ENCODE data around the gene RSBN1L.
"Not testable (repeated sequence)": the region's sequence is repeated elsewhere in the genome, so short reads cannot be mapped to it uniquely, and the experiment has no call there.

Gene RSBN1L

DNA sequence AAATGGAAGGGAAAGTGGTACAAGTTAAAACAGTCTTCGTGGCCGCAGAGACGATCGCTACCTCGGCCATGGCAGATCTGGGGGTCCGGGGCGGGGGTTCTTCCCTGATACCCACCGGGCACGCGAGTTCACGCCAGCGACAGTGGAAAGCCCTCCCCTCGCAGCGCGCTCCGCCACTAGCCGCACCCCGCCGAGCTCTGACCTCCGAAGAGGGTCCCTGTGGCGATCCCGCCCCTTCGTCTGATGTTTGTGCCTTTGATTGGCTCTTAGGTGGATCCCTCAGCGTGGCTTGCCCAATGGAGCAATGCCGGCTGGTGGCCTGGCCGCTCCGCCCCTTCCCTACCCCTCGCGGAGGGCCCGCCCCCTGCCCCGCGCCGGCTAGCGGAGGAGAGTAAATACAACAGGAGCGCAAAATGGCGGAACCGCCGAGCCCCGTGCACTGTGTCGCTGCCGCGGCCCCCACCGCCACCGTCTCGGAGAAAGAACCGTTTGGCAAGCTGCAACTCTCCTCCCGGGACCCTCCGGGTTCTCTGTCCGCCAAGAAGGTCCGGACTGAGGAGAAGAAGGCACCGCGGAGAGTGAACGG is at the start of gene RSBN1L:
TSS of gene RSBN1L (plus strand) at position 403 of the 586 bp plus-strand sequence. CDS start at position 414, 11 bp downstream.
- DNase-seq = peak; percentile 98

GRCh38 chr7:77648742-77649338 is 47.4 kb upstream of the RSBN1L start:
- no peak for DNase-seq

DNA sequence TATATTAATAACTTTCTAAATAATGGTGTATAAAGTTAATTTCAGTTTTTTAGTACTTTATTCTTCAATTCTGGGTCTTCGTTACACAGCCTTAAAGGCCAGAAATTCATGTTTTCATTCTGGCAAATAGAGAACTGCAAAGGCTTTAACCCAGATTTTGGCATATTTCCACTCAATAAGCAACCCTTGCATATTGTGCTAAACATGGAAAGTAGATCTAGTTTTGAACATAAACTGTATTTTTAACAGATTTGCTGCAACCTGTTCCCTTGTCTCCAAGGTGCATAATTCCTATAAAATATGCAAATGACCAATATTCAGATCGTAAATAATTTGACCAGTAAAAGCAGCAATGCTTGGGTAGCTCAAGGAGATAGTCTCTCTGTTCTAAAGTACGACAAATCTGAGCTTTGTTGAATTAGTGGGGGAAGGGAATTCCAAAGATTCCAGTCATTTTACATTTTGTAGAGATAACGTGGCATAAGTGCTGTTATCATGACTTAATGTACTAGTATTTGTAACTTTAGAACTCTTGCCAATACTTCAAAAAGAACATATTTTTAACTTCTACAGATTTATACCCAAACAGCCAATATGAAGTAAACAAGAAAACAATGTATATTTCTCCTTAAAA is 46.4 kb upstream of the RSBN1L start:
- no peak for DNase-seq

DNA sequence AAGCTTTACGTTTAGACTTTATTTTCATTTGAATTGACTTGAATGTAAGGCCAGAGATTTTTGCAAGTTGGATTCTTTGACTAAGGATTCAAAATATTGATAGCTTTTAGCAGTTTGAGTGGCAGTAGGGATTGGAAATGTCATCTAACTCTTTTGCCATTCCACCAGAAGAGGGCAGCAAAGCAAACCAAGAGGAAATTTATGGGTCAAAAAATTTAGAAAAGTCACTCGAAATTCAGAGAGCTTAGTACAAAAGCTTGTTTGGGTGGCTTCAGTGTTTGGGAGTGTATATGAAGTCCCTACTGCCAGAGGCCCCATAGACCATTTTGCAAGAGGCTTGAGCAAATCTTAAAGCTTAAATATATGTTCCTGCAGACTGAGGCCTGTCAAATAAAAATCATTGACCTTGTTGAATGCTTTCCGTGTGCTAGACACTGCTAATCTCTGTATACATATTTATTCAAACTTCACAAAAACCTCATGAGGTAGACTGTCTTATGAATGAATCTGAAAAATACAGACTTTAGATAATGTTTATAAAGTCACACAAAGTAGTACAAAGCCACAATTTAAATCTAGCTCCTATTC is 44.6 kb upstream of the RSBN1L start:
- no peak for DNase-seq

DNA sequence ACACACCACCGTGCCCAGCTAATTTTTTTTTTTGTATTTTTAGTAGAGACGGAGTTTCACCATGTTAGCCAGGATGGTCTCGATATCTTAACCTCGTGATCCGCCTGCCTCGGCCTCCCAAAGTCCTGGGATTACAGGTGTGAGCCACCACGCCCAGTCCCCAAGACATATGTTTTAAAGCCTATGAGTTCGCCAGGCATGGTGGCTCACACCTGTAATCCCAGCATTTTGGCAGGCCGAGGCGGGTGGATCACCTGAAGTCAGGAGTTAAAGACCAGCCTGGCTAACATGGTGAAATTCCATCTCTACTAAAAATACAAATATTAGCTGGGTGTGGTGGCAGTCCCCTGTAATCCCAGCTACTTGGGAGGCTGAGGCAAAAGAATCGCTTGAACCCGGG is 43.4 kb upstream of the RSBN1L start:
- not testable (repeated sequence) for DNase-seq

DNA sequence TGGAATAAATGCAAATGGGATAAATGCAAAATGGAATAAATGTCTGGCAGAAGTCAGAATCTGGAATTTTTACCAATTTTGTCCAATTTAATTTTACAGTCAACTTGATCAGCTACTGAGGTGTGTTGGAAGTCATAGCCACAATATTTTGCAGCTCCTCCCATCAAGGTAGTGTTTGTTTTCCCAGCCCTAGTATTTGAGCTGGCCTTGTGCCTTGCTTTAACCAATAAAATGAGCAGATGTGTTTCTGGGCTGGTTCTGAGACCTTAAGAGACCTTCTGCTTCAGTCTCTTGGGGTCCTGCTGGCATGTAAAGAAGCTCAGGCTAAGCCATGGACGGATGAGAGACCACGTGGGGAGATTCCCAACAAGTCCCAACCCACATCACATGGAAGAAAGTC is 42.7 kb upstream of the RSBN1L start:
- DNase-seq = no peak

DNA sequence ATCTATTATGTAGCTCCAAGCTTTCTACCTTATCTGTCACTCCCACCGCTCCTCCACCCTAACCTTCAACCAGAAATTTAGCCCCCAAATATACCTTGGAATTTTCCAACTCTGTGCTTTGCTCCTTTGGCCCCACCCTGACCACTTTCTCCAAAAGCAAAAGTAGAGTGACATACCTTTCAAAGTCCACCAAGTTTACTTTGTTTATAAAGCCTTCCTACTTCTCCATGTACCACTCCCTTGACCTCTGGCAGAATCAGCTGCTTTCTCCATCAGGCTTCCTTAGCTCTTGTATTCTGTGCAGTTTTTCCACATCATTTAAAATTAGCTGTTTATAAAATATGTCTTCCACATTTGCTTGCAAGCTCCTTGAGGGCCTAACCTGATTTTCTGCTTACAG is 40.9 kb upstream of the RSBN1L start:
- DNase-seq = no peak

DNA sequence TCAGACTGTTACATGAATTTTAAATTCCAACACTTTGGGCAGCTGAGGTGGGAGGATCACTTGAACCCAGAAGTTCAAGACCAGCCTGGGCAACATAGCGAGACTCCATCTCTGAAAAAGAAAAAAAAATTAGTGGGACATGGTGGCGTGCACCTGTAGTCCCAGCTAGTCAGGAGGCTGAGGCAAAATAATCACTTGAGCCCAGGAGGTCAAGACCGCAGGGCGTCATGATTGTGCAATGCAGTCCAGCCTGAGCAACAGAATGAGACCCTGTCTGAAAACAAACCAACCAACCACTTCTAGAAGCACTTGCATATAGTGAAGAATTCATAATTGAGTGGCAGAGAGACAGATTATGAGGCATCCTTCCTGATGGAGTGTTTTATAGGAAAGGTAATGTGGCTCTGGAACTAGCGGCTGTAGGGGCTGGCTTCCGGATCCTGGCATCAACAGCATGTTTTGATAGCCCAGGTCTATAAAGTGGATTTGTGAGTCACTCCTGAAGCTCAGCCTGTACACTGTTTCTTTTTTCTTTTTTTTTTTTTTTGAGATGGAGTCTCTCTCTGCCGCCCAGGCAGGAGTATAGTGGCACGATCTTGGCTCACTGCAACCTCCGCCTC is 40.3 kb upstream of the RSBN1L start:
- no peak for DNase-seq

DNA sequence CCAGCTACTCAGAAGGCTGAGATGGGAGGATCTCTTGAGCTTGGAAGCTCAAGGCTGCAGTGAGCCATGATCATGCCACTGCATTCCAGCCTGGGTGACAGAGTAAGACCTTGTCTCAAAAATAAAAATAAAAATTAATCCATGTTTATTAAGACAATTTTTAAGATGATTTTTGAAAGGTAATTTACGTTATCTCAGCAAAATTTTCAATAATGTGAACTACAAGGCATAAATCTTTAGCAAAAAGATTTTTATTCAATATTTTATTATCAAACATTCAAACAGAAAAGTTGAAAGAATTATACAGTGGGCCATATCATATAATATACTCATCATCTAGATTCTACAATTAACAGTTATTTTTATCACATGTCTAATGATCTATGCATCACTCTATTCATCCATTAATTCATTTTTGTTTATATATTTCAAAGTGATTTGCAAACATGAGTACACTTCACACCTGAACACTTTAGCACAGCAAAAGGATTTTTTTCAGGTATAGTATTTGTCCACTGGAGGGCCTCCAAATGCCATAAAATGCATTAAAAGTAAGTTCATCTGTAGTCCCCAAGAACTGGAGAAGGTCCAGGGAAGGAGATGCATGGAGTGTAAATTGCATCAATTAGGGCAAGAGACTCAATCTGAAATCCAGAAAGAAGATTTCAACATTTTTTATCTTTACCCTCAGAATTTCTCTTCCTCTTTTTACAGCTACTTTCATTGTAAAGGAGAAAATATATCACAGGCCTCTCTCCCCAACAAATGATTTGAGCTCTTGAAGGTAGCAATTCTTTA is 38.6 kb upstream of the RSBN1L start:
- peak; percentile 65 for DNase-seq

- no peak for DNase-seq
Measured at GRCh38 chr7:77658928-77659327, 37.3 kb upstream of the RSBN1L start.

DNA sequence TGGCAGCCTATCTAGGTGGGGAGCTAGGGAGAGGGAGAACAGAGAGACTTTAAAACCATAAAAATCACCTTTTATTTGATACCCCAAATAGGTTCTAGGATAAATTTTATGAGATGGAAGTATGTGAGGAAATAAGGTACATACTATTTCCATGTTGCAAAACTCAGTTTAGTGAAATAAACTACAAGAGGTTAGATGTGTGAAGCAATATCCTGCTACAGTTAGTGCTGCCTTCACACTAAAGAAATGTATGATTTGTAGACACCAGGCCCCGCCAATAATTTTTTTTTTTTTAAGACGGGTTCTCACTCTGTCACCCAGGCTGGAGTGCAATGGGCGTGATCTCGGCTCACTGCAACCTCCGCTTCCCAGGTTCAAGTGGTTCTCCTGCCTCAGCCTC is 34.4 kb upstream of the RSBN1L start:
- no peak for DNase-seq

DNA sequence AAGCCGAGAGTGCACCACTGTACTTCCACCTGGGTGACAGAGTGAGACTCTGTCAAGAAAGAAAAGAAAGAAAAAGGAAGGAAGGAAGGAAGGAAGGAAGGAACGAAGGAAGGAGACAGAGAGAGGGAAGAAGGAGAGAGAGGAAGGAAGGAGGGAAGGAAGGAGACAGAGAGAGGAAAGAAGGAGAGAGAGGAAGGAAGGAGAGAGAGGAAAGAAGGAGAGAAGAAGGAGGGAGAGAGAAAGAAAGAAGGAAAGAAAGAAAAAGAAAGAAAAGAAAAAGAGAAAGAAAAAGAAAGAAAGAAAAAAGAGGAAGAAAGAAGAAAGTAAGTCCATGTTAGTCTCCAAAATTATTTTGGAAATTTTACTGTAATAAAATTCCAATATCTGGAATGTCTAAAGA is 33.4 kb upstream of the RSBN1L start:
- no peak for DNase-seq

DNA sequence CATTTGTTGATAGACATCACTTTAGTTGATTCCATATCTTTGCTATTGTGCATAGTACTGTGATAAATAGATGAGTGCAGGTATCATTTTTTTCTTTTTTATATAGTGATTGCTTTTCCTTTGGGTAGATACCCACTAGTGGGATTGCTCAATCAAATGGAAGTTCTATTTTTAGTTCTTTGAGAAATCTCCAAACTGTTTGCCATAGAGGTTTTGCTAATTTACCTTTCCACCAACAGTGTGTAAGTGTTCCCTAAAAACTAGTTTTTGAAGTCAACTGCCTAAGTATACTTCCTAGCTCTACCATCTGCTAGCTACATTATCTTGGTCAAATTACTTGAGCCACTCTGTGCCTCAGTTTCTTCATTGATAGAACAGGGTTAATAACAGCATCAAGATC is 31.5 kb upstream of the RSBN1L start:
- no peak for DNase-seq

DNA sequence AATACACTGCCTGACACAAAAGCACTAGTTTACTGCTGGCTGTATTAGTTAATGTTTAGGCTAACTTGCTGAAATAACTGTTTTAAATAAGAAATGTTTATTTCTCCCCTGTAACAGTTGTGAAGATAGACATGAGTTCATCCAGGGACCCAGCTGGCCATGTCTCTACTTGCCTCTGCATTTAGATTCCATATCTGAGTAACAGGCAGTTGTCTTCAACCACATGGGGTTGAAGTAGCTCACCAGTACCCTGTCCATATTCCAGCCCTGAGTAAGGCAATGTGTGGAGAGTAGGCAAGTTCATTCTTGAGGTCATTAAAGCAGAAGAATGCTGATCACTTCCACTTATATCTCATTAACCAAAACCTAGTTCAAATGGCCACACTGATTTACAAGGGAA is 31.1 kb upstream of the RSBN1L start:
- DNase-seq = no peak

GRCh38 chr7:77667459-77668086 is 28.7 kb upstream of the RSBN1L start:
- no peak for DNase-seq

DNA sequence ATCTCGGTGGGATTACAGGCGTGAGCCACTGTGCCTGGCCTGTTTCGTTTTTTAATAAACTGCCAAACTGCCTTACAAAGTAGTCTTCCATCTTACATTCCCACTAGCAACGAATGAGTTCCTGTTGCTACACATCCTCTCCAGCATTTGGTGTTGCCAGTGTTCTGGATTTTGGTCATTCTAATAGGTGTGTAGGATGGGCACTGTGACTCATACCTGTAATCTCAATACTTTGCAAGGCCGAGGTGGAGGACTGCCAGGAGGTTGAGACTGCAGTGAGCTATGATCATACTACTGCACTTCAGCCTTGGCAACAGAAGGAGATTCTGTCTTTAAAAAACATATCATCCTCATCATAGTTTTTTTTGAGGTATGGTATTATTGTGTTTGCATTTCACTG is 21.4 kb upstream of the RSBN1L start:
- DNase-seq = no peak

DNA sequence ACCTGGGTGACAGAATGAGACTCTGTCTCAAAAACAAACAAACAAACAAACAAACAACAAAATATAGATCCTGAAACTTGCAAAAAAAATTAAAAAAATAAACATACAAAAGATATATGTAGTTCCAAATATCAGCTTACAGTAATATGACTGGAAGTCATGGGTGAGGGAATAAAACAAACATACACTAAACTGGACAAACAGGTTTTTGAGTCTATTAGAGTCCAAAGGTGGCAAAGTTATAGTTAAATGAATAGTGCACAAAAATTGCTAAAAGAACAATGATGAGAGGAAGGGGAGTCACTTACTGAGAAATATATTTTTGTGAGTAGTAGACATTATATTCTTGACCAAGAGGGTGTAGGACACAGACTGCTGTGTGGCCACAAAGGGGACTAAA is 16.7 kb upstream of the RSBN1L start:
- DNase-seq = no peak

DNA sequence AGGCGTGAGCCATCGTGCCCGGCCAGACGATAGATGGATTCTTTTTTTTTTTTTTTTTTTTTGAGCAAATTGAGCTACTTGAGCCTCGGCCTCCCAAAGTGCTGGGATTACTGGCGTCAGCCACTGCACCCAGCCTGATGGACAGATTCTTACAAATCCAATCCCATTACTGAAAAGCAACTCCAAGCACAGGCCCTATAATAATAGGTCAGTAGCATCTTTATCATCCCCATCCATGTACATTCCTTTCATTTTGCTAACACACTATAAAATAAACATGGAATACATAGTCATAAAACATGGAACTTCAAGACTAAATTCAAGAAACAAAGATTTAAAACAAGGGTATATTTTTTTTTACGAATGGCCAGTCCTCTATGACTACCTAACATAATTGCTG is 16.0 kb upstream of the RSBN1L start:
- DNase-seq = no peak

DNA sequence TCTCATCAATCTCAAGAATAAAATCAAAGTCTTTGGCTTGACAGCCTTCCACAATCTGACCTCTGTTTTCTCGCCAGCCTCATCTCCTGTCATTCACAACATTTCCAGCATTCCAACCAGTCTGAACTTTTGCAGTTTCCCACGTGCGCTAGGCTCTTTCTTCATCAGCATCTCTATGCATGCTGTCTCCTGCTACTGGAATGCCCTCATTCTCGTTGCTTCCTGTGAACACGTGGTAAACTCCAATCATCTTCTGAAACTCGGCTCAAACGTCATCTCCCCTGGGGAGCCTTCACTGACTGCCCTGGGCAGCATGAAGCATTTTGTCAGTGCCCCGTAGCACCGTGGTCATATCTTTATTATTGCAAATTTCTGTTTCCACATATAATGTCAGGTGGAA is 12.2 kb upstream of the RSBN1L start:
- no peak for DNase-seq

DNA sequence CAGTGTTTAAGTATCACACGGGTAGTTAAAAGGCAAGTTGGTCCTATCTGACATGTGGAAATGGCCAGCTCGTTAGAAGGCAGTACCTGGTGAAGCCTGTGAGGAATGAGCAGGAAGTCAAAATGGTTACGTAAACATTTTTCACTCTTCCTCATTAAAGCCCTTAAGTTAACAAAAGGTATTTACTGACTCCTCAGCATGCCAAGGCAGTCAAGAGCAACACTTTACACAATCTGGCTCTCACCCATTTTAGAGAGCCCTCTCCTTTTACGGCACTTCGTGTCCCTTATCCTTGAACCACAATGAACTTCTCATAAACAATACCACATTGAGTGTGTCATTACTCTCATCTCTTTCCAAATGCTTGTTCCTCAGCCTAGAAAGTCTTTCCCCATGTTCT is 11.0 kb upstream of the RSBN1L start:
- no peak for DNase-seq

- DNase-seq = no peak
Measured at GRCh38 chr7:77687100-77687746, 9.0 kb upstream of the RSBN1L start.

DNA sequence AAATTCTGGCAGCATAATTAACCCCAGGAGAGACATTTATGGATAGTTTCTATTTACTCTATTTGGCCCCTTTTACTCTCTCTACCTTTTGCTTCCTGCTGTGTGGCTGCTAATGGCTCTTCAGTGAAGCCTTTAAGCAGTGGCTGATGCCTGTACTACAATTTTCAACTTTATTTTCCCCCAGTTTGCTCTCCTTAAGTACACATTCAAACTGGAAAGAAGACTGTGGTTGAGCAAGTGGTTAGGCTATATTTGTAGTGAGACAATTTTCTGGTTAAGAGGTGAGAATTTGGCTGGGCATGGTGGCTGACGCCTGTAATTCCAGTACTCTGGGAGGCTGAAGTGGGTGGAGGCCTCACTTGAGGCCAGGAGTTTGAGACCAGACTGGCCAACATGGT is 8.5 kb upstream of the RSBN1L start:
- no peak for DNase-seq
